Measurements from ENCODE around the gene RELL2.

DNA sequence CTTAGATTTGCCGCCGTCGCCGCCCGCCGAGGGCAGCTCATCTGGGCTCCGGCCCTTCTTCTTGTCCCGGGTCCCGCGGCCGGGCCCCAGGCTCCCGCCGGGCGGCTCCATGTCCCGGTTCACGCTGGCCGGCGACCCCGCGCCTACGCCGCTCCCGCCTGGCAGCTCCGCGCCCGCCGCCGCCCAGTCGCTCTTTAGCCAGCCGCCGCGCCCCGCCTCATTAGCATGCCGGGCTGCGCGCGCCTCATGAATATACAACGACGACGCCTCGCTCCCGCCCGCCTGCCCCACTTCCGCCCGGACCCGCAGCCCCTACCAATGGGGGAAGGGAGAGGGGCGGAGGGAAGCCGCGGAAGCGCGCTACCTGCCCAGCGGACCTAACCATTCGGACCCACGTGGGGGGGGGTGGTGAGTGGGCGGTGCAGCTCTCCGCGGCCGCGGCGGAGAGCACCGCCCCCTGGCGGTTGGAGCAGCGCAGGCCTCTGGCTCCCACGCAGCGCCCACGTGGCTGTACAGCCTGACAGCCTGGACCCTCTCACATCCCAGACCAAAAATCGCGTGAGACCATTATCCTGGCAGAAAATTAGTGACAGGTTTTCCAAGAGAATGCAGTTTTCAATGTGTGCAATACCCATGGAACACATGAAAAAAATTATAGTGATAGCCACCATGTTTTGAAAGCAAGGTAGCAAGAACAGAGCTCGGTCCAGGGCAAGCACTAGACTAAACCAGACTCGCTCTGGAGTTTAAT is 17.8 kb upstream of the RELL2 start, which contains the start of gene DIAPH1:
- TF ChIP-seq CTCF (conservative IDR thresholded peaks at IDR 0.05 in 1 of 2, IDR thresholded peaks at IDR 0.05 in 1 of 2; ENCODE audit: extremely low read depth in 1 of 2, insufficient read depth in 1 of 2, low read depth in 1 of 2, low read length in 2 of 2) (peak; percentile 77 to 100), EZH2 (IDR thresholded peaks at IDR 0.05; ENCODE audit: borderline replicate concordance, low read length) (no peak)
